Naive thymus-derived CD4-positive, alpha-beta T cell (primary cell): Measurements from ENCODE around the gene NOSIP. TPM values are rescaled to one million over a fixed set of nuclear protein-coding genes. Genes with fewer than 3 reads are reported as not detected.

ENCODE experiments used
- ATAC-seq: fragments of 150-1000 bp; cut with Tn5 transposase; 2 replicates; pipeline ENCODE4 v1.10.0; 2021; ENCODE audit warnings: mild to moderate bottlenecking, moderate library complexity
- CTCF ChIA-PET: fragments of 350-600 bp; sonication (Branson Sonifier 250); formaldehyde crosslinking; loops from one replicate; lab custom pipeline; 2021; ENCODE audit warnings: antibody characterized with exemption; lab: Charles Lee
- POLR2A ChIA-PET: fragments of 350-600 bp; sonication (Branson Sonifier 250); formaldehyde crosslinking; loops from one replicate; lab custom pipeline; 2021; ENCODE audit warnings: antibody characterized with exemption, inconsistent platforms; lab: Charles Lee
- DNase-seq, 9 donors: peaks; one replicate each; pipeline versions ENCODE4 v3.0.0 to v3.0.0-alpha.2; 2020 to 2022; ENCODE audit warnings: mixed read lengths in 1 of 9
- H3K27ac ChIP-seq: one replicate; pipeline ENCODE4 v1.7.0; 2013; ENCODE audit warnings: mild to moderate bottlenecking, low read depth, low read length, moderate library complexity
- H3K27me3 ChIP-seq, 2 donors: one replicate each; pipeline ENCODE4 v1.7.0; 2013; ENCODE audit warnings: low read length in 2 of 2, mild to moderate bottlenecking in 2 of 2, moderate library complexity in 2 of 2; ENCODE audit not compliant: control insufficient read depth in 2 of 2, insufficient read depth in 2 of 2
- H3K36me3 ChIP-seq, 3 experiments: 1 replicate in 2 of 3; 2 replicates in 1 of 3; pipeline ENCODE4 v1.7.0; 2013; ENCODE audit warnings: low read length in 3 of 3, mild to moderate bottlenecking in 3 of 3, moderate library complexity in 1 of 3; ENCODE audit not compliant: insufficient read depth in 3 of 3, control insufficient read depth in 2 of 3
- H3K4me1 ChIP-seq, 2 donors: one replicate each; pipeline ENCODE4 v1.7.0; 2013; ENCODE audit warnings: low read length in 2 of 2, mild to moderate bottlenecking in 2 of 2, moderate library complexity in 1 of 2; ENCODE audit not compliant: control insufficient read depth in 2 of 2, insufficient read depth in 2 of 2
- H3K4me3 ChIP-seq: 2 replicates; pipeline ENCODE4 v1.7.0; 2013; ENCODE audit warnings: mild to moderate bottlenecking, low read length
- H3K9me3 ChIP-seq, 3 experiments: 1 replicate in 2 of 3; 2 replicates in 1 of 3; pipeline ENCODE4 v1.7.0; 2013; ENCODE audit warnings: low read length in 3 of 3; ENCODE audit not compliant: control insufficient read depth in 2 of 3
- H3K27ac Mint-ChIP-seq, 9 donors: one replicate each; pipeline ENCODE4 v1.8.0; 2020 to 2022; ENCODE audit warnings: mixed read lengths in 9 of 9, mild to moderate bottlenecking in 8 of 9, moderate library complexity in 5 of 9, inconsistent platforms in 2 of 9
- H3K27me3 Mint-ChIP-seq, 5 donors: one replicate each; pipeline ENCODE4 v1.8.0; 2021 to 2022; ENCODE audit warnings: mixed read lengths in 5 of 5, mild to moderate bottlenecking in 1 of 5
- H3K36me3 Mint-ChIP-seq, 5 donors: one replicate each; pipeline ENCODE4 v1.8.0; 2020 to 2022; ENCODE audit warnings: mixed read lengths in 5 of 5, mild to moderate bottlenecking in 3 of 5, inconsistent platforms in 1 of 5
- H3K4me1 Mint-ChIP-seq, 7 donors: one replicate each; pipeline ENCODE4 v1.8.0; 2020 to 2022; ENCODE audit warnings: mixed read lengths in 7 of 7, mild to moderate bottlenecking in 3 of 7, inconsistent platforms in 1 of 7
- H3K4me3 Mint-ChIP-seq, 10 donors: one replicate each; pipeline ENCODE4 v1.8.0; 2020 to 2022; ENCODE audit warnings: mild to moderate bottlenecking in 10 of 10, mixed read lengths in 10 of 10, moderate library complexity in 6 of 10, inconsistent platforms in 2 of 10
- H3K9me3 Mint-ChIP-seq, 11 donors: one replicate each; pipeline ENCODE4 v1.8.0; 2020 to 2022; ENCODE audit warnings: mixed read lengths in 11 of 11, mild to moderate bottlenecking in 4 of 11, inconsistent platforms in 1 of 11, moderate library complexity in 1 of 11
- intact Hi-C, 2 donors: fragments of 100-400 bp; cut with micrococcal nuclease; formaldehyde crosslinking; loops; one replicate each; pipeline ENCODE4 v1.15.1; 2023
- polyA plus RNA-seq, 2 donors: library from polyadenylated mRNA; unstranded; fragments of 300-500 nt; fragmentation: Illumina TruSeq; gene quantifications; one replicate each; pipeline ENCODE4 v1.2.3, GENCODE V29; 2021
- total RNA-seq, 6 experiments: library from RNA in 5 of 6; stranded (reverse) in 5 of 6; gene quantifications; 1 replicate in 5 of 6; 2 replicates in 1 of 6; pipeline ENCODE4 v1.2.3 and lab custom pipeline; 2021 to 2026

The NOSIP gene
- total and polyA plus RNA-seq, 7 experiments from 2014 or later = 222 to 1,232 (median 246) TPM

DNA sequence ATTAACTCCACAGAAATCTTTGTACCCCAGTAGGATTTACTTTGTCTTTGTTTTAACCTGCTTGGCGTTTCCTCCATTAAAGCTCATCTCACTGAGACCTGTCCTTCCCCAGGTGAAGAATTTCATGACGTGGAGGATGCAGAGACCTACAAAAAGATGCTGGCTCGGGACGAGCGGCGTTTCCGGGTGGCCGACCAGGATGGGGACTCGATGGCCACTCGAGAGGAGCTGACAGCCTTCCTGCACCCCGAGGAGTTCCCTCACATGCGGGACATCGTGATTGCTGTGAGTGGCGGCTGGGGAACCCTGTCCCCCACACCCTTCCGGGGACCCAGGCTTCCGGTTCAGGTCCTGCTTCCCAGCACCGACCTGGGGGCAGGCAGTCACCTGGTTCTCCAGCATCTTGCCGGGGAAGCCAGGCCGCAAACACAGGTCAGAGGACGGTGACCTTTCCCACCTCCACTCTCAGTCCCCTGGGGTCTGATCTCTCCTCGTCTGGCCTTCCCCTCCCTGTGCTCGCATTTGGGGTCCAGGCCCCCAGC is 43.4 kb downstream of the NOSIP start:
- H3K27ac ChIP-seq = no peak overlapping the region
- intact Hi-C loops = no loop called here
- ATAC-seq (no peak), DNase-seq (no peak)
- H3K27me3 ChIP-seq = no peaks in the 10 kb centered on the region
- no peak overlapping the region for H3K4me3 ChIP-seq
- no peaks in the 10 kb centered on the region for H3K9me3 Mint-ChIP-seq
- peaks cover 0 to 5% (median 3%) of the 10 kb centered on the region in 5 donors for H3K36me3 Mint-ChIP-seq
- POLR2A ChIA-PET = interaction anchor here (0.6 to 2.0 kb wide), 7 partner anchors 10 to 162 kb away, joined by 3 to 15 read pairs (median 4); partner anchors contain the start of gene FCGRT
- H3K27ac Mint-ChIP-seq = peak overlapping the region in 1 of 9 donors; percentile 47
- no peaks in the 10 kb centered on the region for H3K9me3 ChIP-seq
- H3K36me3 ChIP-seq = peaks cover 0 to 3% (median 0%) of the 10 kb centered on the region in 3 experiments
- peaks cover 0 to 2% (median 0%) of the 10 kb centered on the region in 5 donors for H3K27me3 Mint-ChIP-seq
- peaks cover 12 to 21% of the 10 kb centered on the region in 2 donors for H3K4me1 ChIP-seq
- no peak overlapping the region for H3K4me3 Mint-ChIP-seq
- peaks cover 19 to 28% (median 24%) of the 10 kb centered on the region in 7 donors for H3K4me1 Mint-ChIP-seq
- CTCF ChIA-PET = interaction anchor here (0.7 to 1.8 kb wide), 2 partner anchors 9 to 23 kb away, joined by 3 to 4 read pairs; partner anchors contain the start of gene RCN3

DNA sequence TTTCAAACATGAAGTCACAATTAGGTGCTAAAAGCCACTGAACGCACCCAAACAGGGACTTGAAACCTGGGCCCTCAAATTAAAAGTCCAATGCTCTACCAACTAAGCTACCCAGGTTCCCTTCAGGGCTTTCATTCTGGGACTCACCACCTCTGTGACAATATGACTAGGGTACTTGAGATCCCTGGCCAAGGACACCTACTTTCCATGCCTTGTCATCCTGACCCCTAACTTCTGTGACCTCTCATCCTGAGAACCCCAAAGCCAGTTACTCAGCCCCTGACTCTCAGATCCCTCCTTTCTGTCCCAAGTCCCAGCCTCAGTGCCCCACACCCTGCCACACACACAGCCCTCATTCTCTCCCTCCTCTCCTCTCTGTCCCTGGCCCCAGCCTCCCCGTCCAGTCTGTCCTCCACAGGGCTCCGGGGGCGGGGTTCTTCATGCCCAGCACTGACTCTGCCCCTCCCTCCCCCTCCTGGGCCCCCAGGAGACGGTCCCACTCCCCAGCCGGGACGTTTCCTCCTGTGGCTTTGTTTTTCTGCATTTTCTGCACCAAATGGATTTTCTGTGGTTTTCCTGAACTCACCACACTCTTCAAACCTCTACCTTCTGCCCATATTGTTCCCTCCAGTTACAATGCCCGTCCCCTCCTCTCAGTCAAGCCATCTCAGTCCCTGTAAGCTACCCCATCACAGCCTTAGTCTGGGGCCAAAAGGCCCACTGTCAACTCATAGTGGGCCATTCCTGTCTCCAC is 45.5 kb downstream of the NOSIP start:
- H3K9me3 Mint-ChIP-seq = no peaks in the 10 kb centered on the region
- Histone ChIP-seq H3K9me3 (no peaks in the 10 kb centered on the region), H3K4me3 (peak overlapping the region; percentile 58), H3K4me1 (peaks cover 12 to 21% of the 10 kb centered on the region in 2 donors), H3K27ac (peak overlapping the region; percentile 66), H3K27me3 (no peaks in the 10 kb centered on the region), H3K36me3 (peaks cover 0 to 3% (median 0%) of the 10 kb centered on the region in 3 experiments)
- ATAC-seq (no peak), DNase-seq (peak in 1 of 9 donors; percentile 32)
- peaks cover 19 to 28% (median 22%) of the 10 kb centered on the region in 7 donors for H3K4me1 Mint-ChIP-seq
- ChIA-PET CTCF (interaction anchor here (1.0 to 2.9 kb wide), 8 partner anchors 13 to 36 kb away, joined by 3 to 26 read pairs (median 4); no protein-coding TSS in a partner anchor), POLR2A (interaction anchor here (0.6 to 2.9 kb wide), 22 partner anchors 9 to 53 kb away, joined by 3 to 17 read pairs (median 4); partner anchors contain the start of gene FCGRT)
- intact Hi-C loops = loop anchor here in 1 of 2 donors (1.0 to 2.0 kb wide), 4 partner anchors 12 to 35 kb away; partner anchors contain the start of gene FCGRT
- peaks cover 0 to 5% (median 2%) of the 10 kb centered on the region in 5 donors for H3K36me3 Mint-ChIP-seq
- peaks cover 0 to 2% (median 0%) of the 10 kb centered on the region in 5 donors for H3K27me3 Mint-ChIP-seq
- peak overlapping the region; percentile 77 to 95 (median 91) for H3K4me3 Mint-ChIP-seq
- H3K27ac Mint-ChIP-seq = peak overlapping the region; percentile 41 to 95 (median 72)

DNA sequence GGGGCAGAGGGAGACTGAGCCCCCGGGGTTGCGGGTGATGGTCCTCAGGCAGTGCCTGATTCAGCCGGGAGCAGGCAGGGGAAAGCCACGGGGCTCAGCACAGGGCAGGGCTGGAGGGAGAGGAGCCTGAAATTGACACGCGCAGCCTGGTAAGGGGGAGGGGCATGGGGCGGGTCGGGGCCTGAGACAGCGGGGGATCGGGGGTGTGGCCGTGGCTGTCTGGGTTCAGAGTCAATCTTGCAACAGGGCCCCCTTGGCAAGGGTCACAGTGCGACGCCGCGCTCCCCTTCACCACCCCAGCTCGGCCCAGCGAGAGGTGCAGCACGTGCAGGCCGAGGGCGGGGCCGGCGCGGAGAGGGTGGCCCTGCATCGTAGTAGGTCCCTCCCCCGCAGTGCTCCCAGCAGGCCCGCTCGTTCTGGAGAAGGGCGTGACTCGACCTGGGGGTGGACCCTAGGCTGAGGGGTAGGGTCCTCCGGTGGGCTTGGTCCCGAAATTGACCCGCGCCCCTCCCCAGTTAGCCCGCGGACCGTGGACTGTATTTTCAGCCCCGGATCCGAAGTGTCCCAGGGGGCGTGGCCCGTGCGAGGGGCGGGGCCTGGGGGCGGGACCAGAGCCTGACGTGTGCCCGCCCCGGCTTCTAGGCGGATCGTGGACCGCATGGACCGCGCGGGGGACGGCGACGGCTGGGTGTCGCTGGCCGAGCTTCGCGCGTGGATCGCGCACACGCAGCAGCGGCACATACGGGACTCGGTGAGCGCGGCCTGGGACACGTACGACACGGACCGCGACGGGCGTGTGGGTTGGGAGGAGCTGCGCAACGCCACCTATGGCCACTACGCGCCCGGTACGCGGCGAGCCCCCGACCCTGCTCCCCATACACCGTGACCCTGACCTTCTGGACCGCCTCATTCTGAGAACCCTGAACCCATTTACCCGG is 46.5 kb downstream of the NOSIP start:
- intact Hi-C loops = loop anchor here (1.0 to 2.0 kb wide), 5 partner anchors 13 to 36 kb away; partner anchors contain the start of gene FCGRT (in 1 of the 2)
- Histone ChIP-seq H3K4me3 (peak overlapping the region; percentile 58), H3K27me3 (no peaks in the 10 kb centered on the region), H3K27ac (peak overlapping the region; percentile 66), H3K9me3 (no peaks in the 10 kb centered on the region), H3K4me1 (peaks cover 12 to 21% of the 10 kb centered on the region in 2 donors), H3K36me3 (peaks cover 0 to 3% (median 0%) of the 10 kb centered on the region in 3 experiments)
- DNase-seq (peak; percentile 80 to 96 (median 89)), ATAC-seq (peak; percentile 94)
- H3K27me3 Mint-ChIP-seq = peaks cover 0 to 4% (median 0%) of the 10 kb centered on the region in 5 donors
- H3K36me3 Mint-ChIP-seq = peaks cover 0 to 5% (median 3%) of the 10 kb centered on the region in 5 donors
- no peaks in the 10 kb centered on the region for H3K9me3 Mint-ChIP-seq
- H3K4me1 Mint-ChIP-seq = peaks cover 19 to 32% (median 24%) of the 10 kb centered on the region in 7 donors
- POLR2A ChIA-PET = interaction anchor here (0.7 to 2.9 kb wide), 18 partner anchors 10 to 38 kb away, joined by 3 to 17 read pairs (median 4); partner anchors contain the start of gene FCGRT
- CTCF ChIA-PET = interaction anchor here (1.0 to 2.9 kb wide), 6 partner anchors 14 to 36 kb away, joined by 3 to 26 read pairs (median 4); no protein-coding TSS in a partner anchor
- peak overlapping the region; percentile 77 to 95 (median 91) for H3K4me3 Mint-ChIP-seq
- peak overlapping the region; percentile 41 to 95 (median 72) for H3K27ac Mint-ChIP-seq

DNA sequence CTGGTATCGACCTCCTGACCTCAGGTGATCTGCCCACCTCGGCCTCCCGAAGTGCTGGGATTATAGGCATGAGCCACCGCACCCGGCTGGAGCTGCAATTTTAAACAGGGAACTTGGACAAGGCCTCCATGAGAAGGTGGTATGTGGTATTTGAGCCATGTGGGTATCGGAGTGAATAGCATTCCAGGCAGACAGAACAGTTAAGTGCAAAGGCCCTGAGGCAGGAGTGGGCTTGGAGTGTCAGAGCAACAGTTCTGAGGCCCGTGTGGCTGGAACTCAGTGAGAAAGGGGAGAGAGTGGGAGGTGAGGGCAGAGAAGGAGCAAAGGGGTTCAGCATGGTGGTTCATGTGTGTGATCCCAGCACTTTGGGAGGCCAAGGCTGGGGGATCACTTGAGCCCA is 49.6 kb downstream of the NOSIP start:
- peaks cover 0 to 7% (median 3%) of the 10 kb centered on the region in 5 donors for H3K36me3 Mint-ChIP-seq
- H3K4me1 ChIP-seq = peaks cover 21 to 29% of the 10 kb centered on the region in 2 donors
- H3K27ac ChIP-seq = no peak overlapping the region
- H3K9me3 Mint-ChIP-seq = no peaks in the 10 kb centered on the region
- H3K4me3 ChIP-seq = no peak overlapping the region
- no peak for ATAC-seq
- H3K36me3 ChIP-seq = no peaks in the 10 kb centered on the region
- peak overlapping the region in 2 of 10 donors; percentile 45 to 56 for H3K4me3 Mint-ChIP-seq
- intact Hi-C loops = no loop called here
- ChIA-PET CTCF (interaction anchor here (0.7 to 1.4 kb wide), 3 partner anchors 38 to 53 kb away, joined by 4 to 6 read pairs (median 4); no protein-coding TSS in a partner anchor), POLR2A (interaction anchor here (1.5 kb wide), 1 partner anchor 16 kb away, joined by 4 read pairs; no protein-coding TSS in a partner anchor)
- H3K27ac Mint-ChIP-seq = peak overlapping the region in 3 of 9 donors; percentile 24 to 58 (median 58)
- no peaks in the 10 kb centered on the region for H3K27me3 ChIP-seq
- no peak for DNase-seq
- H3K4me1 Mint-ChIP-seq = peaks cover 26 to 47% (median 39%) of the 10 kb centered on the region in 7 donors
- no peaks in the 10 kb centered on the region for H3K9me3 ChIP-seq
- H3K27me3 Mint-ChIP-seq = peaks cover 0 to 9% (median 0%) of the 10 kb centered on the region in 5 donors

DNA sequence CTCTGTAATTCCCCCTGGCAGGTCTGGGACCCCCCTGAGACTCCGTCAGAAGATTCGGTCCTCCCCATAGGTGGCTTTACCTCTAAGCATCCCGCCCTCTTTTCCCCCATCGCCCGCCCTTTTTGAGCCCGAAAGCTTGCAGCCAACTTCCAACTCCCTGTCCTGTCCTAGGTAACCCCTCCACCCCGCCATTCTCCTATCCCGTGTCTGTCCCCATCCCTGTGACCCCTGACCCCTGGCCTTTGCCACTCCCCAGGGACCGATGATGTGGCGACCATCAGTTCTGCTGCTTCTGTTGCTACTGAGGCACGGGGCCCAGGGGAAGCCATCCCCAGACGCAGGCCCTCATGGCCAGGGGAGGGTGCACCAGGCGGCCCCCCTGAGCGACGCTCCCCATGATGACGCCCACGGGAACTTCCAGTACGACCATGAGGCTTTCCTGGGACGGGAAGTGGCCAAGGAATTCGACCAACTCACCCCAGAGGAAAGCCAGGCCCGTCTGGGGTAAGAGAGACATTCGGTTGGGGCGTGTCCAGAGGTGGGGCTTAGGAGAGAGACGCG is 52.1 kb downstream of the NOSIP start:
- Histone ChIP-seq H3K4me3 (peak overlapping the region; percentile 64), H3K27me3 (no peaks in the 10 kb centered on the region), H3K27ac (peak overlapping the region; percentile 45), H3K9me3 (no peaks in the 10 kb centered on the region), H3K4me1 (peaks cover 9 to 15% of the 10 kb centered on the region in 2 donors), H3K36me3 (peaks cover 0 to 4% (median 0%) of the 10 kb centered on the region in 3 experiments)
- H3K27ac Mint-ChIP-seq = peak overlapping the region in 6 of 9 donors; percentile 59 to 87 (median 76)
- peaks cover 19 to 42% (median 30%) of the 10 kb centered on the region in 7 donors for H3K4me1 Mint-ChIP-seq
- H3K27me3 Mint-ChIP-seq = peaks cover 0 to 9% (median 0%) of the 10 kb centered on the region in 5 donors
- H3K9me3 Mint-ChIP-seq = no peaks in the 10 kb centered on the region
- ATAC-seq = no peak
- H3K4me3 Mint-ChIP-seq = peak overlapping the region; percentile 80 to 90 (median 86)
- POLR2A ChIA-PET = interaction anchor here (0.9 to 1.7 kb wide), 15 partner anchors 10 to 51 kb away, joined by 3 to 8 read pairs (median 4); partner anchors contain the start of gene RPL13A
- DNase-seq = no peak
- H3K36me3 Mint-ChIP-seq = peaks cover 2 to 8% (median 5%) of the 10 kb centered on the region in 5 donors
- CTCF ChIA-PET = interaction anchor here (1.0 to 1.3 kb wide), 3 partner anchors 18 to 112 kb away, joined by 3 to 9 read pairs (median 4); no protein-coding TSS in a partner anchor
- intact Hi-C loops = no loop called here
